NCI-H1930 (cell line): ENCODE measurements around the gene RRAS.

Experiments used
- DNase-seq, 2 experiments: peaks; one replicate each; lab custom pipeline; 2025; lab: John Stamatoyannopoulos, UW

The RRAS gene

GRCh38 chr19:49677231-49677900 is 37.4 kb upstream of the RRAS start, which contains the start of gene PRMT1:
Gene PRMT1, plus strand, starts transcription at chr19:49677271. Its CDS starts 10 bp downstream, at chr19:49677281.
- no peak for DNase-seq

DNA sequence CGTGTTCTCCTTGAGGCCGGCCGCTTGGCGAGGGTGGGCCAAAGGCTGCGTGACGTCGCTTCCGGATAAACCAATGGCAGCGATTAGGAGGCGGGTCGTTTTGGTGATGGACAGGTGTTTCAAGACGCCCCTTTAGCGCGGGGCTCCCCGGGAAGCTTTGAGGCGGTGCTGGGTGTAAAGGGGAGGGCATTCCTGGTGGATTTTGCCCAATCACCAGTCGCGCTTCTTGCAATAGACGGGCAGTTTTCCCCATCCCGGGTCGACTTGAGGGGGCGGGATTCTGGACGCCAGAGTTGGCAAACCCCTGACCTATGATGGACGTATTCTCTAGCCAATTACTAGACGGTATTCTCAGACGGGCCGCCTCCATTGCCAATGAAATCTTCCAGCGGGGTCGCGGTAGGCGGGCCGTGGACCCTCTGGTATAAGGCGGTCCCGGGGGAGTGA is 36.9 kb upstream of the RRAS start:
- DNase-seq = peak; percentile 100

DNA sequence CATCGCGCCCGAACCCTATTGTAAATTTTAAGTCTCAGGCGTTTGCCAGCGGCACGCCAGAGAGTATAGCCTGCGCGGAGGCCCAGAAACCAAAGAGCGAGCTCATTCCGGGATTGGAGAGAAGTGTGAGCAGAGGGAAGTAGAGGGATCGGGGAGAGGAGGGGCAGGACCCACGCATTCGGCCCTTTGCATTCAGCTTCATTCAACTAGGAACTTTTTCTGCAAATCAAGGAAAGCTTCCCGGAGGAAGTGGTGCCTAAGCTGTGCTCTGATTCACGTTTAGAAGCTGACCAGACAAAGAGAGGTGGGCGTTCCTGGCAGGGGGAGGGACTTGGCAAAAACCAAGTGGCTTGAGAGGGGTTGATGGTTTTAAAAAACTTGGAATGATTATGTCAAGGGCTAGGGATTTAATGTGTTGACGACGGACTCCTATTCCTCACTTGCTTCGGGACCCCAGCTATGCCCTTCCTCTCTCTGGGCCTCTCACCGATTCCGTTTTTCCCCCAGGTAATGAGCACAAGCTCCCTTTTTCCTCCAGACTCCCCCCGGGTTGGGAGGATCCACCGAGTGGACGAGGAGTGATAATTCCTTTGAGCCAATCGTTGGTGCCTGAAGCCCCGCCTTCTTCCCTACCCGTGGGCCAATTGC is 36.3 kb upstream of the RRAS start:
- DNase-seq = peak; percentile 91 to 96

GRCh38 chr19:49672131-49672919 is 32.4 kb upstream of the RRAS start:
- peak; percentile 73 to 80 for DNase-seq

- DNase-seq = no peak
Observed at GRCh38 chr19:49669516-49669915, 29.6 kb upstream of the RRAS start.

GRCh38 chr19:49667473-49667872 is 27.5 kb upstream of the RRAS start:
- no peak for DNase-seq

DNA sequence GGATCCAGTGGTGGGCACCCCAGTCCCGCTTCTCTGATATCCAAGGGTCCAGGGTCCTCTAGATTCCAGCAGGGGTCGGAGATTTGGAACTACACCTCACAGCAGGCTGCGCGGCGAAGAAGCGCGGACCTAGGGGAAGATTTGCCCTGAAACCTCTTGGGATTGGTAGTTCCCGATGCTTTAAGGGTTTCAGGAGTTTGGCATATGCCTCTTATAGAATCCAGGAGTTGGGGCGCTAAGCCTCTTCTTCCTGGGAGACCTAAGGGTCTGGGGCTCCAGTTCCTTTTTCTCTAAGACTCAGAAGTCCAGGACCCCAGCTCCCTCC is 26.1 kb upstream of the RRAS start:
- no peak for DNase-seq

DNA sequence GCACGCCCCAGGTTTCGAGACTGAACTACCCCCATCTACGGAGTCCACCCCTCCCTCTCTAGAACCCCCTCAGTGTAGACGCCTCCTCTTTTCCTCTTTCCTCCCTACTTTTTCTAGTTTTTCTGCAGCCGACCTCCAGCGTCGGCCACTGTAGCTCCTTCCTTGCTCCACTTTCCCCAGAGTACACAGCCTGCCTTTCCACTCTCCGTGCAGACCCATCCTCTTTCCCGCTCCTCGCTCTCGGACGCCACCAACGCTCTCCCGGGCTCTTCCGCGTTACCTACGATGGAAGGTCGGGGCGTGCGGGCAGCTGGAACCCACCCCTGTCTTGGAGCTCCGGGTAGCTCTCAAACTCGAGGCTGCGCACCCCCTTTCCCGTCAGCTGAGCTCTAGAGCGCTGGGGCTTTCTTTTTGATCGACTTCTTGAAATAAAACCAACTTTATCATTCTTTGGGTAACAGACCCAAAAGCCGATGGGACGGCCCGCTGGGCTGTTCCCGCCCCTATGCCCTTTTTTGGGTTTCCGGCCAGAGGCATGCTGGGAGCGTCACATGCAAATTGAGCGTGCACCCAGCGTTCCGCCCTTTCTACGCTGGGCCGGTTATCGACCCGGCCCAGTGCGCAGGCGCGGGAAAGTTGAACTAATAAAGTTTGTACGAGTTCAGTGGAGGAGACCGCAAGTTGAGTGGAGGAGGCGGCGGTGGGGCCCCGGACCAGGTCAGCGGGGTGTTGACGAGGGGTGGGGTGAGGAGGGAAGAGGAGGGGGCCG is 25.6 kb upstream of the RRAS start, which contains the start of the genes BCL2L12 and IRF3:
Gene BCL2L12 (plus strand): TSS at position 583 of the 769 bp plus-strand sequence. CDS start 760 bp downstream, outside the sequence.
Gene IRF3 (minus strand): TSS at position 507 of the 769 bp plus-strand sequence. CDS start 1,019 bp downstream, outside the sequence.
- DNase-seq = peak; percentile 85 to 95

DNA sequence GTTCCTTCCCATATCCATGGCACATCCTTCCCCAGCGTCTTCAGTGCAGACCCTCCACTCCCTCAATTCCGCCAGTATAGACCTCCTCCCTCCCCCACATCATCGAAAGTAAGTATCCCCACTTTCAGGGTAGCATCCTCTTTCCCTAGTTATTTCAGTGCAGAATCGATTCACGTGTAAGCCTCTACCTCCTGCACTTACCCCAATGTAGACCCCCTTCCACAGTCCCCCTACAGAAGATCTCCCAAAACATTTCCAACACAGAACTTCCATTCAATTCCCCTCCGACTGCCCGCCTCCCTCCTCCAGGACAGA is 25.1 kb upstream of the RRAS start:
- no peak for DNase-seq

DNA sequence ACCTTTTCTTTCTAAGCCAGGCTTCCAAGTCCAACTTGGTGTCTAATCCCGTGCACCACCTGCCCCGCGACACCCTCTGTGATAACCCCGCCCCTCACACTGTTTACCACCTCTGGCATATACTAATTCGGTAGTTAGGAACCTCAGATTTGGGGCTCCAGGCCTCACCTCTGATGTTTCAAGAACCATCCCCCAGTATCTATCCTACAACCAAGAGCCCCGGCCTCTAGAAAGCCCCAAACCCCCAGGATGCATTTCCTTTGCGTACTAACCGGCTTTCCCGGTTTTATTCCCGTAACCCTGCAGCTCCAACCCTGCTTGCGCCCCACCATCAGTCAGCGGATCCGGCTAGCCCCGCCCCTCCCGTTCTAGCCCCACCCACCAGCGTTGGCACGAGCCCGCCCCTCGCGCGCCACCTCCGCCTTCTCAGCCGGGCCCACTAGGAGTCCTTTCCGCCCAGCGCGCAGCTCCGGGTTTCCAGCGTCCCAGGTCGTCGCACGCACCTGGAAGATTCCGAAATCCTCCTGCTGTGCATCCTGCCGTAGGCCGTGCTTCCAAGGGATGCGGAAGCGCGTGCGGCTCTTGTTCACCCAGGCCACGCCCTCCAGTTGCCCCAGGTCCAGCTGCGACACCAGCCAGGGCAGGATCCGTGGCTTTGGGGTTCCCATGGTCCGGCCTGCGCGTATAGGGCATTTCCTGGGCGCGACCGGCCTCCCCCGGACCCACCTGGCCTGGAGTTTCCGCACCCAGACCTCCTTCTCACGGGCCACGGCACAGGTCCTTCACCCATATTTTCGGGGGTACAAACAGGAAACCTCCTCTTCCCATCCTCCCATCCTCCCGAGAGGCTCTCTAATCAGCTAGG is 24.5 kb upstream of the RRAS start:
- peak; percentile 88 to 89 for DNase-seq

DNA sequence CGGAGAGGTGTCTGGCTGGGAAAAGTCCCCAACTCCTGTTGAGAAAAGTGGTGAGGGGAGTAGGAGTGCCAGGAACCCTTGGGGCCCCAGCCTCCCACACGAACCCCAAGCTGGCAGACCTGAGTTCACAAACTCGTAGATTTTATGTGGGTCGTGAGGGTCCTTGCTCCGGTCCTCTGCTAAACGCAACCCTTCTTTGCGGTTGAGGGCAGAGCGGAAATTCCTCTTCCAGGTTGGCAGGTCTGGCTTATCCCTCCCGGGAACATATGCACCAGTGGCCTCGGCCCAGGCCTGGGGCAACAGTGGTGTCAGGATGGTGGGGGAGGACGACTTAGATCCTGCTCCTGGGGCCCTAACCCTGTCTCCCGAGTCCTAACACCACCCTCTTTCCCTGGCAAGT is 23.3 kb upstream of the RRAS start:
- DNase-seq = no peak

- DNase-seq = no peak
Observed at GRCh38 chr19:49662011-49662410, 22.1 kb upstream of the RRAS start.

- DNase-seq = no peak
Observed at GRCh38 chr19:49660338-49660961, 20.5 kb upstream of the RRAS start.

GRCh38 chr19:49658566-49659442 is 18.9 kb upstream of the RRAS start:
- DNase-seq = no peak

DNA sequence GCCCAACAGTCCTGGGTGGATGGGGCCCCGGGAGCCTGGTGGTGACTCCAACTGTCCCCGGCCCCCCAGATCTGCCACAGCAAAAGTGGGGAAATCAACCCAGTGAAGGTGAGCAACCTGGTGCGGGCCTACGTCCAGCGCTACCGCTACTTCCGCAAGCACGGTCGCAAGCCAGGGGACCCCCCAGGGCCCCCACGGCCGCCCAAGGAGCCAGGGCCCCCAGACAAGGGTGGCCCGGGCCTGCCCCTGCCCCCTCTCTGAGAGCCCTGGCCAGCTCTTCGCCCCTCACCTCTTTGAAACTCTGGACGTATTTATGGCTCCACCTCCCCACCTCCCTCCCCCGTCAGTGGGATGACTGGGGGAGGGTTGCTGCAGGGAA is 18.2 kb upstream of the RRAS start:
- no peak for DNase-seq

DNA sequence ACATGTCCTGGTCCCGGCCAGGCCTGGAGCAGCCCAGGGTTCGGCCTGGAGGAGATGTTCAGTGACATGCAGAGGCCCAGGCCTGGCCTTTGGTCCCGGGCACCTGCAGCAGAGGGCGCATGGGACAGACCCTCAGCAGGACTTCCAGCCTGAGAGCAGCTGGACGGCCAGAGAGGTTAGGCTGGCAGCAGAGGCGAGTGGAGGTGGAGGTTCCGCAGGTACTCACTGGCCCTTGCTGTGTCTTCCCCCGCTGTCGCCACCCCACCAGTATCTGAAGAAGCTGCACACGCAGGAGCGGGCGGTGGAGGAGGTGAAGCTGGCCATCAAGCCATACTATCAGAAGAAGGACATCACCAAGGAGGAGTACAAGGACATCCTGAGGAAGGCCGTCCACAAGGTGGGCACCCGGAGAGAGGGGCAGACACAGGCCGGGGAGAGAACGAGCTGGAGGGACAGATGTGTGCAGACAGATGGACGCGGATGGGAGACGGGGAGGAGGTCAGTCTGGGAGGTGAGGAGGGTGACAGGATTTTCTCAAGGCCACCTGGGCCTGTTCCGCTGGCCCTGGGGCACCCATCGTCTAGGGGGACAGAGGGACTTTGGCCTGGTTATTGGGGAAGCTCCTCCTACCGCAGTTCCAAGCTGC is 17.7 kb upstream of the RRAS start:
- DNase-seq = no peak

DNA sequence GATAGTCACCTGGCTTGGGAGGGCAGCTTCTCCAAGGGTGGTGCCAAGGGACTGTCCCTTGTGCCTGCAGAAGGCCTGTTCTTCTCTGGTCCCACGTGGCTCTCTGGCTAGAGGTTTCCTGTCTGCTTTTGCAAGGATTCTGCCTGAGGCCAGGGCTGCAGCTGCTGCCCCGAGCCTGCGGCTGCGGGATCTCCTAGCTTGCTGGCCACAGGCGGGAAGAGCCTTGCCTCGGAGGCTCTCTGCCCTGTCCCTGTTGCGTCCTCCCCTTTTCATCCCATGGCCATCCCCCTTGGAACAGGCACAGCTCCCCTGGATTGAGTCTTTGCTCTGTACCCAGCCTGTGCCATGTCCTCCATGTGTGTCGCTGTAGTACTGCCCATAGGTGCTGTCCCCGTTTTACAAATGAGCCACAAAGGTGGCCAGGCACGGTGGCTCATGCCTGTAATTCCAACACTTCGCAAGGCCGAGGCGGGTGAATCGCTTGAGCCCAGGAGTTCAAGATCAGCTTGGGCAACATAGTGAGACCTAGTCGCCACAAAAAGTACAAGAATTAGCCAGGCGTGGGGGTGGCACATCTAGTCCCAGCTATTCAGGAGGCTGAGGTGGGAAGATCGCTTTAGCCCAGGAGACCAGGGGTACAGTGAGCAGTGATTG is 16.6 kb upstream of the RRAS start:
- DNase-seq = no peak

DNA sequence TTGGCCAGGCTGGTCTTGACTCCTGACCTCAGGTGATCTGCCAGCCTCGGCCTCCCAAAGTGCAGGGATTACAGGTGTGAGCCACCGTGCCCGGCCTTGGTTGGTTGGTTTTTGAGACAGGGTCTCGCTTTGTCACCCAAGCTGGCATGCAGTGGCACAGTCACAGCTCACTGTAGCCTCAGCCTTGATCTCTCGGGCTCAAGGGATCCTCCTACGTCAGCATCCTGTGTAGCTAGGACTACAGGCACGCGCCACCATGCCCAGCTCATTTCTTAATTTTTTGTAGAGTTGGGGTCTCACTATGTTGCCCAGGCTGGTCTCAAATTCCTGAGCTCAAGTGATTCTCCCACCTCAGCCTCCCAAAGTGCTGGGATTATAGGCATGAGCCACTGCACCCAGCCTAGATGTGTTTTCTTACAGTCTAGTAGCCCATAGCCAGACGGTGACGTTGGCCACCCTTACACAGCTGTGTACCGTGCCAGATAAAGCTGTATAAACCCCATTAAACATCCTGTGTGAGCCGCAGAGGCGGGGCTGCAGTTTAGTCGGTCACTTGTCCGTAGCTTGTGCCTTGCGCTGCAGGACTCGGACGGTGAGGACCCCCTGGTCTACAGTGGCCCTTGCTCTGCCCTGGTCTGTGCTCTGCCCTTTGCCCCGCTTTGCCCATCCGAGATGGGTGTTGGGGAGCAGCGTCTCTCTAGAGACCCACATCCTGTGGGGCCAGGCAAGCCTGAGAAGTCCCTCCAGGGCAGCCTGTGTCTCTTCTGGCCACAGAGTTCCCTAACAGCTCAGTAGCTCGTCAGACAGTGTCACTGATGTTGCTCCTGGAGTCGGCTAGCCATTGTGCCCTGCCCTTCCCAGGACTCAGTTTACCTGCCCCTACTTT is 15.9 kb upstream of the RRAS start:
- DNase-seq = no peak
